ENCODE measurements around the gene TTC6. TPM values are rescaled to one million over a fixed set of nuclear protein-coding genes. Genes with fewer than 3 reads are reported as not detected.

TTC6 gene
- total and polyA plus RNA-seq, 12 donors, result 0.72 TPM; not detected in 11

- no peaks in the 10 kb centered on the region for H3K36me3 ChIP-seq (replicated peaks in 1 of 2)
- no peak overlapping the region for H3K4me3 ChIP-seq
- TF ChIP-seq POLR2A (IDR thresholded peaks at IDR 0.05) (no peak), CTCF (IDR thresholded peaks at IDR 0.05) (no peak)
- no peaks in the 10 kb centered on the region for H3K9me3 ChIP-seq (replicated peaks in 1 of 3)
- no peak overlapping the region for H3K27ac ChIP-seq
- peaks cover 86% of the 10 kb centered on the region for H3K27me3 ChIP-seq
- peaks cover 12 to 16% of the 10 kb centered on the region in 2 donors for H3K4me1 ChIP-seq (replicated peaks in 1 of 2)
- 5 to 14% (median 10%) methylated on average over 10 to 50 of the region's 50 CpGs for WGBS, 4 donors
- intact Hi-C loops (cut with DNase I), result loop anchor here in 1 of 2 donors (10.0 kb wide), 1 partner anchor 353 kb away; no protein-coding TSS in a partner anchor
- no peak for DNase-seq
Measured at GRCh38 chr14:37597914-37598746, 2.7 kb downstream of the TTC6 start.

GRCh38 chr14:37598747-37599506, 3.5 kb downstream of the TTC6 start:
- Histone ChIP-seq H3K27ac (no peak overlapping the region), H3K4me1 (replicated peaks in 1 of 2) (peaks cover 12 to 16% of the 10 kb centered on the region in 2 donors), H3K36me3 (replicated peaks in 1 of 2) (no peaks in the 10 kb centered on the region), H3K27me3 (peaks cover 86% of the 10 kb centered on the region), H3K4me3 (no peak overlapping the region), H3K9me3 (replicated peaks in 1 of 3) (no peaks in the 10 kb centered on the region)
- no peak for DNase-seq
- WGBS, 4 donors, result 20 to 32% (median 28%) methylated on average over 7 to 36 of the region's 36 CpGs
- intact Hi-C loops (cut with DNase I), result loop anchor here in 1 of 2 donors (10.0 kb wide), 1 partner anchor 354 kb away; no protein-coding TSS in a partner anchor
- TF ChIP-seq CTCF (IDR thresholded peaks at IDR 0.05) (no peak), POLR2A (IDR thresholded peaks at IDR 0.05) (no peak)

- 1 to 9% (median 3%) methylated on average over 16 to 57 of the region's 57 CpGs for WGBS, 4 donors
- H3K36me3 ChIP-seq (replicated peaks in 1 of 2), result no peaks in the 10 kb centered on the region
- no peak overlapping the region for H3K27ac ChIP-seq
- H3K27me3 ChIP-seq, result peaks cover 91% of the 10 kb centered on the region
- no peak overlapping the region for H3K4me3 ChIP-seq
- no peaks in the 10 kb centered on the region for H3K9me3 ChIP-seq (replicated peaks in 1 of 3)
- DNase-seq, result no peak
- intact Hi-C loops (cut with DNase I), result loop anchor here in 1 of 2 donors (10.0 kb wide), 1 partner anchor 355 kb away; no protein-coding TSS in a partner anchor
- H3K4me1 ChIP-seq (replicated peaks in 1 of 2), result peaks cover 12 to 16% of the 10 kb centered on the region in 2 donors
- TF ChIP-seq POLR2A (IDR thresholded peaks at IDR 0.05) (no peak), CTCF (IDR thresholded peaks at IDR 0.05) (no peak)
Measured at GRCh38 chr14:37599507-37600368, 4.3 kb downstream of the TTC6 start.
